HepG2 (cell line): ENCODE data around the gene ATG13. TPM values are rescaled to one million over a fixed set of nuclear protein-coding genes. Genes with fewer than 3 reads are reported as not detected.

Experiments
- ARID4A ChIP-seq: sonication (generic); formaldehyde crosslinking; IDR thresholded peaks from 2 replicates; pipeline ENCODE4 v1.5.0; 2020; ENCODE audit warnings: mild to moderate bottlenecking, missing genetic modification reagents, borderline replicate concordance
- BRD4 ChIP-seq: sonication (generic); formaldehyde crosslinking; IDR thresholded peaks from 2 replicates; pipeline ENCODE4 v1.4.0; 2020; ENCODE audit warnings: missing genetic modification reagents
- CBFB ChIP-seq: sonication (generic); formaldehyde crosslinking; IDR thresholded peaks from 2 replicates; pipeline ENCODE4 v1.4.0; 2020; ENCODE audit warnings: missing genetic modification reagents
- ELF3 ChIP-seq: IDR thresholded peaks from 2 replicates; pipeline ENCODE4 v1.6.1; 2016; ENCODE audit warnings: missing genetic modification reagents, missing compliant biosample characterization
- HNF4A ChIP-seq: sonication (generic); formaldehyde crosslinking; IDR thresholded peaks from 2 replicates; pipeline ENCODE4 v1.4.0; 2020; ENCODE audit warnings: missing genetic modification reagents
- LBX2 ChIP-seq: sonication (generic); formaldehyde crosslinking; IDR thresholded peaks from 2 replicates; pipeline ENCODE4 v1.5.0; 2020; ENCODE audit warnings: missing genetic modification reagents, mild to moderate bottlenecking, borderline replicate concordance
- MED8 ChIP-seq: sonication (generic); formaldehyde crosslinking; IDR thresholded peaks from 2 replicates; pipeline ENCODE4 v1.8.1; 2023; ENCODE audit warnings: mild to moderate bottlenecking, missing genetic modification reagents; ENCODE audit not compliant: insufficient replicate concordance
- TBX2 ChIP-seq: sonication (generic); formaldehyde crosslinking; IDR thresholded peaks from 2 replicates; pipeline ENCODE4 v1.5.0; 2020; ENCODE audit warnings: missing genetic modification reagents, mild to moderate bottlenecking, borderline replicate concordance
- THAP9 ChIP-seq: sonication (generic); formaldehyde crosslinking; IDR thresholded peaks from 2 replicates; pipeline ENCODE4; 2020; ENCODE audit warnings: missing genetic modification reagents, mild to moderate bottlenecking, borderline replicate concordance
- ZBTB39 ChIP-seq: sonication (generic); formaldehyde crosslinking; IDR thresholded peaks from 2 replicates; pipeline ENCODE4 v1.5.0; 2020; ENCODE audit warnings: missing genetic modification reagents
- ZC3H13 ChIP-seq: sonication (generic); formaldehyde crosslinking; IDR thresholded peaks from 2 replicates; pipeline ENCODE4 v1.8.1; 2023; ENCODE audit warnings: mild to moderate bottlenecking, missing genetic modification reagents, moderate library complexity
- ZNF33B ChIP-seq: sonication (generic); formaldehyde crosslinking; IDR thresholded peaks from 2 replicates; pipeline ENCODE4 v1.5.1; 2020; ENCODE audit warnings: mild to moderate bottlenecking, missing genetic modification reagents
- ZNF552 ChIP-seq: sonication (generic); formaldehyde crosslinking; IDR thresholded peaks from 2 replicates; pipeline ENCODE4 v1.9.0; 2022; ENCODE audit warnings: missing genetic modification reagents, mild to moderate bottlenecking, borderline replicate concordance
- ZNF768 ChIP-seq: sonication (generic); formaldehyde crosslinking; IDR thresholded peaks from 2 replicates; pipeline ENCODE4 v1.4.0; 2020; ENCODE audit warnings: missing genetic modification reagents
- ZSCAN25 ChIP-seq: sonication (generic); formaldehyde crosslinking; IDR thresholded peaks from 2 replicates; pipeline ENCODE4 v1.8.0; 2022; ENCODE audit warnings: mild to moderate bottlenecking, missing genetic modification reagents
- polyA plus RNA-seq, 8 experiments: library from polyadenylated mRNA; depleted of rRNA in 3 of 8; stranded (reverse) in 7 of 8; unstranded in 1 of 8; fragments of >200 nt; fragmentation: Illumina TruSeq in 4 of 8; extraction: Trizol in 4 of 8; gene quantifications; 2 replicates each; pipeline versions ENCODE4 v1.2.1 to v1.2.3, GENCODE V29; 2011 to 2016; ENCODE audit warnings: low read depth in 4 of 8, missing spikeins in 1 of 8, mixed read lengths in 1 of 8; ENCODE audit not compliant: insufficient read depth in 1 of 8
- total RNA-seq, 5 experiments: library from RNA; depleted of rRNA; stranded (reverse); fragments of >200 nt; fragmentation: Illumina TruSeq; extraction: Trizol; gene quantifications; 2 replicates each; pipeline ENCODE4 v1.2.3, GENCODE V29; 2016; ENCODE audit warnings: low read depth in 1 of 5

The ATG13 gene
- total and polyA plus RNA-seq, 2 of the 13 experiments (the other 11 are each of a cell fraction or from before 2014, with no cell fraction given): 55.0 to 77.3 TPM

GRCh38 chr11:46695345-46696211, 78.2 kb downstream of the ATG13 start (continued):
- TF ChIP-seq THAP9 (CRISPR knock-in tag): peak; percentile 25; the same call in 1 of the 2 replicates
- TF ChIP-seq CBFB (CRISPR knock-in tag): no peak
- no peak for TF ChIP-seq BRD4
- TF ChIP-seq ZC3H13: no peak
- peak; percentile 90 for TF ChIP-seq ELF3
- TF ChIP-seq ZNF33B (CRISPR knock-in tag): no peak
- TF ChIP-seq HNF4A (CRISPR knock-in tag): peak; percentile 67; the same call in 1 of the 2 replicates
- TF ChIP-seq ZBTB39 (CRISPR knock-in tag): no peak
- peak; percentile 84 for TF ChIP-seq TBX2 (CRISPR knock-in tag)
- TF ChIP-seq ZNF552 (CRISPR knock-in tag): peak; percentile 84; the same call in 1 of the 2 replicates
- peak; percentile 40; the same call in 1 of the 2 replicates for TF ChIP-seq LBX2 (CRISPR knock-in tag)
- TF ChIP-seq ZNF768 (CRISPR knock-in tag): 0 out of 2 replicates have a peak, but pooled peaks have one; percentile 29
- no peak for TF ChIP-seq MED8 (CRISPR knock-in tag)
- peak; percentile 31; the same call in 1 of the 2 replicates for TF ChIP-seq ZSCAN25 (CRISPR knock-in tag)
- peak; percentile 34; the same call in 1 of the 2 replicates for TF ChIP-seq ARID4A (CRISPR knock-in tag)
